ENCODE results near the gene NDUFAF4. TPM values are rescaled to one million over a fixed set of nuclear protein-coding genes. Genes with fewer than 3 reads are reported as not detected.

The NDUFAF4 gene
- 9.3 and 10.4 TPM in 2 replicates for total RNA-seq

DNA sequence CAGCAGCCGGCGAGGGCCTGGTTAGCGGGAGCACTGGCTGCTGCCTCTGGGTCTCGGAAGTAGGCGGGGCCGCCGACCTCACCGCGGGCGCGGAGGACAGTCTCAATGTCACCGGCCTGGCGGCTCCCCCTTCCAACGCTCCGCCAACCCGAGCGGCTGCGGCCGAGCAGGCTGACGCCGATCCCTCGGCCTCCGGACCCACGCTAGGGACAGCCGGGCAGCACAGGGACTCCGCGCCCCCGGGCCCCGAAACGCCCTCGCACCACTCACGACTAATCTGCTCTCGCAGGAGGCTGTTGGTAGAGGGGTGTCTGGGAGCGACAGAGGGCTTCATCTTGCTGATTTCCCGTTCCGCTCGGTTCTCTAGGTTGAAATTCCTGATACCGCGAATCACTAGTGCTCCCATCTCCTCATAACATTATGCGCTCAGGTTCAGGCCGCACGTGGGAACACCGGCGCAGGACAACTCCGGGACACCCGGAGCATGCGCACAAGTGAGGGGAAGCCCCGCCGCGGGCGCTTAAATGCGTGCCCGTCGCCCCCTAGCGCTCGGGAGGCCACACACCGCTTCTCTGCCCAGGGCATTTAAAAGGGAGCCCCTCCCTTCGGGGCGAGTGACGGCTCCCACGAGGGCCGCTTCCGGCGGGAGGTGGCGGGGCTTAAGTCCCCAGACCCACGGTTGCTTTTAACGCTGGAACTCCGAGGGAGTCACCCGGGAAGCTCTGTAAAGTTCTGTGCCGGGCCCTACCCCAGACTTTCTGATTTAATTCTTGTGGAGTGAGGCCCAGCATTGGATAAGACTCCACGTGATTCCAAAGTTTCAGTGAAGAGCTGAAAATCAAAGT is at the start of gene NDUFAF4:
NDUFAF4 (minus strand) TSS at position 496 of the 845 bp plus-strand sequence; CDS start at position 406, 90 bp downstream.

Other genes with a start within 250 kb of the NDUFAF4 start
- 0.09 and 0.19 TPM in 2 replicates for gene GPR63, start 60.4 kb downstream of the NDUFAF4 start, total RNA-seq
- gene KLHL32, start 26.8 kb upstream of the NDUFAF4 start, total RNA-seq: 0.09 TPM in 1 of 2 replicates, not detected in the other

Data from endothelial cell of coronary artery (primary cell).